ENCODE data around the gene SHANK3.

The SHANK3 gene

DNA sequence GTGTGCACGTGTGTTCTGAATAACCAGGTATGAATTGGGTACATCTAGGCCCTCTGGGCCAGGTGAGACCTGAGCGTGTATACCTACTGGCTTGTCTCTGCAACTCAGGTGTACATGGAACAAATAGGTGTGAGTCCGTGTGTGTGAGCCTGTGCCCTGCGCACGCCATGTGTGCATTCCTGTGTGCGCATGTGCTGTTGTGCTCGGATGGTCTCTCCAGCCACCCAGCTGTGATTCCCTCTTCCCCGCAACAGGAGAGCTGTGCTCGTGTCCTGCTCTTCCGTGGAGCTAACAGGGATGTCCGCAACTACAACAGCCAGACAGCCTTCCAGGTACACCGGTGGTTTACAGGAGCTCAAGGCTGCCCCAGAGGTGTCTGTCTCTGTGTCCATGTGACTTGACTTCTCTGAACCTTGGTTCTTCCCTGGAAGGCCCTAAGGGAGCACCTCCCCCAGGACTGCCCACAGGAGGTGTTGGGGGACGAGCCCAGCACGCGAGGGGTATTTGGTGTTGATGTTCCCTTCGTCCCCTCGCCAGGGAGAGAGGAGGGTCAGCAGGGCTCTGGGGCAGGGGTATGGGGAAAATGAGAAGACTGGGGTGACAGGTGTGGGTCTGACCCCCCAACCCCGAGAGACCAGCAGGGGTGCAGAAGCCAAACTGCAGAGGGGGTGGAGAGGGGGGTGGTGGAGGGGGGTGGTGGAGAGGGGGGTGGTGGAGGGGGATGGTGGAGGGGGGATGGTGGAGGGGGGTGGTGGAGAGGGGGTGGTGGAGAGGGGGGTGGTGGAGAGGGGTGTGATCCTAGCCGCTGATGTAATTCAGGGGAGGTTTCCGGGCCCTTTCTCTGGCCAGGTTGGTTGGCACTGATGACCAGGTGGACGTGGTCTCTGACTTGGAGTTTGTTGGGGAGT, 10.7 kb downstream of the SHANK3 start:
- DNase-seq (ENCODE audit: low read depth), result no peak
- TF ChIP-seq, protein P1, sequence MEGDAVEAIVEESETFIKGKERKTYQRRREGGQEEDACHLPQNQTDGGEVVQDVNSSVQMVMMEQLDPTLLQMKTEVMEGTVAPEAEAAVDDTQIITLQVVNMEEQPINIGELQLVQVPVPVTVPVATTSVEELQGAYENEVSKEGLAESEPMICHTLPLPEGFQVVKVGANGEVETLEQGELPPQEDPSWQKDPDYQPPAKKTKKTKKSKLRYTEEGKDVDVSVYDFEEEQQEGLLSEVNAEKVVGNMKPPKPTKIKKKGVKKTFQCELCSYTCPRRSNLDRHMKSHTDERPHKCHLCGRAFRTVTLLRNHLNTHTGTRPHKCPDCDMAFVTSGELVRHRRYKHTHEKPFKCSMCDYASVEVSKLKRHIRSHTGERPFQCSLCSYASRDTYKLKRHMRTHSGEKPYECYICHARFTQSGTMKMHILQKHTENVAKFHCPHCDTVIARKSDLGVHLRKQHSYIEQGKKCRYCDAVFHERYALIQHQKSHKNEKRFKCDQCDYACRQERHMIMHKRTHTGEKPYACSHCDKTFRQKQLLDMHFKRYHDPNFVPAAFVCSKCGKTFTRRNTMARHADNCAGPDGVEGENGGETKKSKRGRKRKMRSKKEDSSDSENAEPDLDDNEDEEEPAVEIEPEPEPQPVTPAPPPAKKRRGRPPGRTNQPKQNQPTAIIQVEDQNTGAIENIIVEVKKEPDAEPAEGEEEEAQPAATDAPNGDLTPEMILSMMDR (IDR thresholded peaks at IDR 0.05; ENCODE audit: control insufficient read depth, insufficient read depth, low read depth, low read length, missing control alignments), result no peak
- H3K4me3 ChIP-seq (ENCODE audit: control insufficient read depth, low read depth, low read length), result no peak overlapping the region

DNA sequence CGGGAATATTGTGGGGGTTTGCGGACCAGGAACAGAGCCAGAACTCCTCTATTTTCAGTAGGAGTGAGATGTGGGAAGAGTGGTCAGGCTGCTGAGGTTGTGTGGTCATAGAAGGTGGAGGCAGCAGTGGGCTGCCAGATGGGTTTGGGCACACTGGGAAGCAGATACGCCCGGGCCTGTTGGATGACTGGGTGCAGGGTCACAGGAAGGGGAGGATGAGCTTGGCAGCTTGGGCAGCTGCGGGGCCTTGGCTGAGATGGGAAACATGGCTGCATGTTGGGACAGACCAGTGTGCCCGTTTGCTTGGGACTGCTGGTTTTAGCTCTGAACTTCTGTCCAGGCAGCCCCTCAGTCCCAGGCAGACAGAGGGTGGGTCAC, 11.4 kb downstream of the SHANK3 start:
- no peak for DNase-seq (ENCODE audit: low read depth)
- H3K4me3 ChIP-seq (ENCODE audit: control insufficient read depth, low read depth, low read length), result no peak overlapping the region
- TF ChIP-seq, protein P1 (IDR thresholded peaks at IDR 0.05; ENCODE audit: control insufficient read depth, insufficient read depth, low read depth, low read length, missing control alignments), result no peak

DNA sequence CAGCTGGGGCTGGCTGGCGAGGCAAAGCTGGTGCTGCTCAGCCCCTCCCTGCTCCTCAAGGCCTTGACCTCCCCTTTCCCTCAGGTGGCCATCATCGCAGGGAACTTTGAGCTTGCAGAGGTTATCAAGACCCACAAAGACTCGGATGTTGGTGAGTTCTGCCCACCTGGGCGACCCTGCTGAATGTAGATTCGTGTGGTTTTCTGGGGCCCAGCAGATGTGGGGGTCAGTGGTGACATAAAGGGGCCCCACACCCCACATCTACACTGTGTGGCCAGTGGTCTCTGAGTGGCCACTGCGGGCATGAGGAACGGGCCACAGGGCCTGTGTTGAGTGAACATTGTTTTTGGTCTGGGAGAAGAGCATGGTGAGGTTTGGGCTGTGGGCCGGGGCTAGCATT, 11.9 kb downstream of the SHANK3 start:
- DNase-seq (ENCODE audit: low read depth), result no peak
- TF ChIP-seq, protein P1 (IDR thresholded peaks at IDR 0.05; ENCODE audit: control insufficient read depth, insufficient read depth, low read depth, low read length, missing control alignments), result no peak
- H3K4me3 ChIP-seq (ENCODE audit: control insufficient read depth, low read depth, low read length), result no peak overlapping the region

DNA sequence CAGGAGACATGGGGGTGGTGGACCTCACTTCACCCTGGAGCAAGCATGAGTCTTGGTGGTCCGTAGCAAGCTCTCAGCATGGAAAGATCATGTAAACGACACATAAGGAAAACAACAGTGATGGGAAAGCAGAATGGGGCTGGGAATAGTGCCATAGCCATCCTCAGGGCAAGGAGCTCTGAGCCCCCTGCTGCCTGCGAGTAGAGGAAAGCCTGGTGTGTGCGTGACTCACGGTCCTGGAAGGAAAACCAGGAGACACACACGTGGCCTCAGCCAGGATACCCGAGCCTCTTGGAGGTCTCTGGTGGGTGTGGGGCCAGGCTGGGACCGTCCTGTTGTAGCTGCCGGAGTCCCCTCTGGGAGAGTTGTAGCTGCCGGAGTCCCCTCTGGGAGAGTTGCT, 12.4 kb downstream of the SHANK3 start:
- no peak for DNase-seq (ENCODE audit: low read depth)
- H3K4me3 ChIP-seq (ENCODE audit: control insufficient read depth, low read depth, low read length), result no peak overlapping the region
- TF ChIP-seq, protein P1 (IDR thresholded peaks at IDR 0.05; ENCODE audit: control insufficient read depth, insufficient read depth, low read depth, low read length, missing control alignments), result no peak

DNA sequence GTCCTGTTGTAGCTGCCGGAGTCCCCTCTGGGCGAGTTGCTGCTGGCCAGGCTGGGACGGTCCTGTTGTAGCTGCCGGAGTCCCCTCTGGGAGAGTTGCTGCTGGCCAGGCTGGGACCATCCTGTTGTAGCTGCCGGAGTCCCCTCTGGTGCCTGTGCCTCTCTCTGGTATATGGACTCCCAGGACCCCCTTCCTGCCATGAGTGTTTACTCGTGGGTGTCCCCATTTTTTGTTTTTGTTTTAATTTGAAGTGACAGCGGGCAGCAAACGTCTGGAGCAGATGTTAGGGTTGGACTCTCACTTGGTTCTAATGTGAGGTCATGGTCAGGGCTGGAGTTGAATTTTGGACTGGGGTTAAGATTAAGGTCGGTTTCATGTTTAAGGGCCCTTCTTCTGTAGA, 14.2 kb downstream of the SHANK3 start:
- H3K4me3 ChIP-seq (ENCODE audit: control insufficient read depth, low read depth, low read length), result no peak overlapping the region
- DNase-seq (ENCODE audit: low read depth), result no peak
- TF ChIP-seq, protein P1 (IDR thresholded peaks at IDR 0.05; ENCODE audit: control insufficient read depth, insufficient read depth, low read depth, low read length, missing control alignments), result no peak

DNA sequence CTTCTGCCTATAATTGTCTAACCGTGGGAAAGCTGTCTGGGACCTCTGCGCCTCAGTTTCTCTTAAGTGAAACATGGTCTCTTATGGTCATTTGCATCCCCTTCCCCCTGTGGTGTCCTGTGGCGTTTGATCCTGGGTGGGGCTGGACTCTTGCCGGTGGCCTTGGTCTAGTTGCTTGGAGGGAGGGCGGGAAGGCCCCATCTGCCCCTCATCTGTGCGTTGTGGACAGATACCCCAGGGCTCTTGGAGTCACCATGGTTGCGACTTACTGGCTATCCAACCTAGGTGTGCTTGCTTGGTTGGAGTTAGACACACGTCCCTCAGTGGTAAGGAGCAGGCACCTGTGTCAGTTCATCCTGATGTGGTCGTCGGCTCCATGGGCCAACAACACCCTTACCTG, 15.2 kb downstream of the SHANK3 start:
- TF ChIP-seq, protein P1 (IDR thresholded peaks at IDR 0.05; ENCODE audit: control insufficient read depth, insufficient read depth, low read depth, low read length, missing control alignments), result no peak
- no peak overlapping the region for H3K4me3 ChIP-seq (ENCODE audit: control insufficient read depth, low read depth, low read length)
- no peak for DNase-seq (ENCODE audit: low read depth)
